Measurements from ENCODE around the gene SREK1IP1.

DNA sequence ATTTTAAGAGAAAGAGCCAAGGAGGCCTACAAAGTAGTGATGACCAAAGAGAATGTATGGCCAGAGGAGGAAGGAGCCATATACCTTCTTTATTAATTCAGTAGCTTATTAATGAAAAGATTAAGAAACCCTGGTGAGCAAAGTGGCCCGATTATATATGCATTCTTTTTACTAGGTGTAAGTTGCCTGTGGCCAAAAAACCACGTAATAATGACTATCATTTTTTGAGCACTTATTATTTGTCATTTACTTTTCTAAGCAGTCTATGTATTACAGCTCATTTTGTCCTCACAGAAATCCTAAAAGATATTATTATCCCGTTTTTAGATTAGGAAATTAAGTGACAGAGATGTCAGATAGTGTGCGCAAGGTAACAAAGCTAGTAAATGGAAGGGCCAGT, 3.2 kb upstream of the SREK1IP1 start:
- TF ChIP-seq ZNF530 (tag by site-specific recombination; IDR thresholded peaks at IDR 0.05; ENCODE audit: low read depth) (no peak), ZNF292 (tag by site-specific recombination; IDR thresholded peaks at IDR 0.05; ENCODE audit: borderline replicate concordance, low read depth) (no peak)
- TF ChIP-seq, protein P1, sequence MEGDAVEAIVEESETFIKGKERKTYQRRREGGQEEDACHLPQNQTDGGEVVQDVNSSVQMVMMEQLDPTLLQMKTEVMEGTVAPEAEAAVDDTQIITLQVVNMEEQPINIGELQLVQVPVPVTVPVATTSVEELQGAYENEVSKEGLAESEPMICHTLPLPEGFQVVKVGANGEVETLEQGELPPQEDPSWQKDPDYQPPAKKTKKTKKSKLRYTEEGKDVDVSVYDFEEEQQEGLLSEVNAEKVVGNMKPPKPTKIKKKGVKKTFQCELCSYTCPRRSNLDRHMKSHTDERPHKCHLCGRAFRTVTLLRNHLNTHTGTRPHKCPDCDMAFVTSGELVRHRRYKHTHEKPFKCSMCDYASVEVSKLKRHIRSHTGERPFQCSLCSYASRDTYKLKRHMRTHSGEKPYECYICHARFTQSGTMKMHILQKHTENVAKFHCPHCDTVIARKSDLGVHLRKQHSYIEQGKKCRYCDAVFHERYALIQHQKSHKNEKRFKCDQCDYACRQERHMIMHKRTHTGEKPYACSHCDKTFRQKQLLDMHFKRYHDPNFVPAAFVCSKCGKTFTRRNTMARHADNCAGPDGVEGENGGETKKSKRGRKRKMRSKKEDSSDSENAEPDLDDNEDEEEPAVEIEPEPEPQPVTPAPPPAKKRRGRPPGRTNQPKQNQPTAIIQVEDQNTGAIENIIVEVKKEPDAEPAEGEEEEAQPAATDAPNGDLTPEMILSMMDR (tag by site-specific recombination; IDR thresholded peaks at IDR 0.05) = no peak
- TF ChIP-seq, protein P2, sequence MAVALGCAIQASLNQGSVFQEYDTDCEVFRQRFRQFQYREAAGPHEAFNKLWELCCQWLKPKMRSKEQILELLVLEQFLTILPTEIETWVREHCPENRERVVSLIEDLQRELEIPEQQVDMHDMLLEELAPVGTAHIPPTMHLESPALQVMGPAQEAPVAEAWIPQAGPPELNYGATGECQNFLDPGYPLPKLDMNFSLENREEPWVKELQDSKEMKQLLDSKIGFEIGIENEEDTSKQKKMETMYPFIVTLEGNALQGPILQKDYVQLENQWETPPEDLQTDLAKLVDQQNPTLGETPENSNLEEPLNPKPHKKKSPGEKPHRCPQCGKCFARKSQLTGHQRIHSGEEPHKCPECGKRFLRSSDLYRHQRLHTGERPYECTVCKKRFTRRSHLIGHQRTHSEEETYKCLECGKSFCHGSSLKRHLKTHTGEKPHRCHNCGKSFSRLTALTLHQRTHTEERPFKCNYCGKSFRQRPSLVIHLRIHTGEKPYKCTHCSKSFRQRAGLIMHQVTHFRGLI (tag by site-specific recombination; IDR thresholded peaks at IDR 0.05) = no peak
